WERI-Rb-1 (cell line): ENCODE measurements around the gene UCP3.

Experiments used
- DNase-seq: peaks from one replicate; pipeline ENCODE4 v3.0.0-alpha.2; 2020
- H3K27ac ChIP-seq: fragments of 250-450 bp; sonication (Bioruptor Pico); 2 replicates; pipeline ENCODE4 v1.5.1; 2020; ENCODE audit warnings: mild to moderate bottlenecking, moderate library complexity
- H3K27me3 ChIP-seq: fragments of 250-450 bp; sonication (Bioruptor Pico); 2 replicates; pipeline ENCODE4 v1.5.1; 2021; ENCODE audit warnings: mild to moderate bottlenecking, low read depth, moderate library complexity; ENCODE audit not compliant: insufficient read depth, severe bottlenecking
- H3K36me3 ChIP-seq: fragments of 250-450 bp; sonication (Bioruptor Pico); 2 replicates; pipeline ENCODE4 v1.5.1; 2020; ENCODE audit warnings: mild to moderate bottlenecking, moderate library complexity
- H3K4me3 ChIP-seq: 2 replicates; pipeline ENCODE4 v1.5.1; 2011; ENCODE audit warnings: low read depth, mild to moderate bottlenecking, control low read depth, low read length
- H3K9me3 ChIP-seq: fragments of 250-450 bp; sonication (Bioruptor Pico); 2 replicates; pipeline ENCODE4 v1.5.1; 2021; ENCODE audit warnings: mild to moderate bottlenecking, moderate library complexity; ENCODE audit not compliant: severe bottlenecking
- CTCF ChIP-seq: IDR thresholded peaks from 2 replicates; pipeline ENCODE4 v1.5.1; 2011; ENCODE audit warnings: low read depth, mild to moderate bottlenecking, control low read depth, inconsistent platforms, low read length

UCP3 gene

GRCh38 chr11:74044538-74044937 lies 35.7 kb upstream of the UCP3 start:
- Histone ChIP-seq H3K4me3 (no peak overlapping the region), H3K27me3 (no peaks in the 10 kb centered on the region), H3K27ac (no peak overlapping the region), H3K9me3 (no peaks in the 10 kb centered on the region), H3K36me3 (peaks cover 46% of the 10 kb centered on the region)
- TF ChIP-seq CTCF: no peak
- no peak for DNase-seq

GRCh38 chr11:74043450-74043849 lies 34.6 kb upstream of the UCP3 start:
- Histone ChIP-seq H3K27ac (no peak overlapping the region), H3K4me3 (no peak overlapping the region), H3K27me3 (no peaks in the 10 kb centered on the region), H3K36me3 (peaks cover 46% of the 10 kb centered on the region), H3K9me3 (no peaks in the 10 kb centered on the region)
- no peak for DNase-seq
- no peak for TF ChIP-seq CTCF

- no peaks in the 10 kb centered on the region for H3K27me3 ChIP-seq
- no peak overlapping the region for H3K4me3 ChIP-seq
- peaks cover 79% of the 10 kb centered on the region for H3K36me3 ChIP-seq
- no peaks in the 10 kb centered on the region for H3K9me3 ChIP-seq
- no peak overlapping the region for H3K27ac ChIP-seq
- TF ChIP-seq CTCF: no peak
- no peak for DNase-seq
These were observed 28.4 kb upstream of the UCP3 start for GRCh38 chr11:74037309-74037708.

GRCh38 chr11:74035264-74035663 lies 26.4 kb upstream of the UCP3 start:
- Histone ChIP-seq H3K9me3 (no peaks in the 10 kb centered on the region), H3K27me3 (no peaks in the 10 kb centered on the region), H3K4me3 (no peak overlapping the region), H3K27ac (no peak overlapping the region), H3K36me3 (peaks cover 81% of the 10 kb centered on the region)
- no peak for TF ChIP-seq CTCF
- DNase-seq: no peak

GRCh38 chr11:74033046-74033445 lies 24.2 kb upstream of the UCP3 start:
- TF ChIP-seq CTCF: no peak
- Histone ChIP-seq H3K27me3 (no peaks in the 10 kb centered on the region), H3K36me3 (peaks cover 75% of the 10 kb centered on the region), H3K9me3 (no peaks in the 10 kb centered on the region), H3K4me3 (no peak overlapping the region), H3K27ac (no peak overlapping the region)
- DNase-seq: no peak

GRCh38 chr11:74030723-74031676 lies 22.1 kb upstream of the UCP3 start:
- H3K4me3 ChIP-seq: no peak overlapping the region
- no peak for DNase-seq

More at GRCh38 chr11:74030723-74031676, 22.1 kb upstream of the UCP3 start:
- Histone ChIP-seq H3K36me3 (peaks cover 57% of the 10 kb centered on the region), H3K27ac (no peak overlapping the region), H3K9me3 (no peaks in the 10 kb centered on the region), H3K27me3 (no peaks in the 10 kb centered on the region)
- no peak for TF ChIP-seq CTCF
